ENCODE results near the gene KRTAP5-3.
"Not testable (repeated sequence)": the region's sequence is repeated elsewhere in the genome, so short reads cannot be mapped to it uniquely, and the experiment has no call there.

GRCh38 chr11:1646540-1646939 lies 38.3 kb upstream of the KRTAP5-3 start:
- TF ChIP-seq, protein P1, sequence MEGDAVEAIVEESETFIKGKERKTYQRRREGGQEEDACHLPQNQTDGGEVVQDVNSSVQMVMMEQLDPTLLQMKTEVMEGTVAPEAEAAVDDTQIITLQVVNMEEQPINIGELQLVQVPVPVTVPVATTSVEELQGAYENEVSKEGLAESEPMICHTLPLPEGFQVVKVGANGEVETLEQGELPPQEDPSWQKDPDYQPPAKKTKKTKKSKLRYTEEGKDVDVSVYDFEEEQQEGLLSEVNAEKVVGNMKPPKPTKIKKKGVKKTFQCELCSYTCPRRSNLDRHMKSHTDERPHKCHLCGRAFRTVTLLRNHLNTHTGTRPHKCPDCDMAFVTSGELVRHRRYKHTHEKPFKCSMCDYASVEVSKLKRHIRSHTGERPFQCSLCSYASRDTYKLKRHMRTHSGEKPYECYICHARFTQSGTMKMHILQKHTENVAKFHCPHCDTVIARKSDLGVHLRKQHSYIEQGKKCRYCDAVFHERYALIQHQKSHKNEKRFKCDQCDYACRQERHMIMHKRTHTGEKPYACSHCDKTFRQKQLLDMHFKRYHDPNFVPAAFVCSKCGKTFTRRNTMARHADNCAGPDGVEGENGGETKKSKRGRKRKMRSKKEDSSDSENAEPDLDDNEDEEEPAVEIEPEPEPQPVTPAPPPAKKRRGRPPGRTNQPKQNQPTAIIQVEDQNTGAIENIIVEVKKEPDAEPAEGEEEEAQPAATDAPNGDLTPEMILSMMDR (IDR thresholded peaks at IDR 0.05): not testable (repeated sequence)
- not testable (repeated sequence) for TF ChIP-seq EP300 (IDR thresholded peaks at IDR 0.05)

All from A549 (cell line).